OCI-LY1 (cell line): ENCODE data around the gene RARRES1.

Experiments
- H2AFZ ChIP-seq: fragments of 200-600 bp; sonication (generic), shearing (Covaris generic); 2 replicates; pipeline ENCODE4 v1.6.0; 2014; ENCODE audit warnings: antibody characterized with exemption, mild to moderate bottlenecking, low read length
- H3F3A ChIP-seq: fragments of 200-600 bp; sonication (generic), shearing (Covaris generic); 2 replicates; pipeline ENCODE4 v1.6.0; 2014; ENCODE audit warnings: mild to moderate bottlenecking, antibody characterized with exemption, low read length, moderate library complexity; ENCODE audit not compliant: insufficient read depth
- H3K27ac ChIP-seq: fragments of 200-600 bp; sonication (generic); 2 replicates; pipeline ENCODE4 v1.5.1; 2014; ENCODE audit warnings: low read length, mixed run types, mild to moderate bottlenecking, low read depth; ENCODE audit not compliant: poor library complexity, severe bottlenecking
- H3K27me3 ChIP-seq: fragments of 200-600 bp; sonication (generic); 2 replicates; pipeline ENCODE4 v1.6.0; 2014; ENCODE audit warnings: antibody characterized with exemption, mild to moderate bottlenecking, low read length, moderate library complexity; ENCODE audit not compliant: insufficient read depth
- H3K36me3 ChIP-seq: fragments of 200-600 bp; sonication (generic); 2 replicates; pipeline ENCODE4 v1.6.1; 2014; ENCODE audit warnings: mild to moderate bottlenecking, antibody characterized with exemption, low read length, moderate library complexity, mixed read lengths; ENCODE audit not compliant: insufficient read depth
- H3K4me1 ChIP-seq: fragments of 200-600 bp; sonication (generic); 2 replicates; pipeline ENCODE4 v1.5.1; 2014; ENCODE audit warnings: mild to moderate bottlenecking, low read length, moderate library complexity; ENCODE audit not compliant: insufficient read depth, severe bottlenecking
- H3K4me2 ChIP-seq: fragments of 200-600 bp; sonication (generic), shearing (Covaris generic); 2 replicates; pipeline ENCODE4 v1.6.1; 2014; ENCODE audit warnings: low read length
- H3K4me3 ChIP-seq: fragments of 200-600 bp; sonication (generic); 2 replicates; pipeline ENCODE4 v1.5.1; 2014; ENCODE audit warnings: low read length, low read depth, mild to moderate bottlenecking, mixed read lengths; ENCODE audit not compliant: poor library complexity, severe bottlenecking
- H3K79me2 ChIP-seq: fragments of 200-600 bp; shearing (Covaris generic); 2 replicates; pipeline ENCODE4 v1.6.1; 2016; ENCODE audit warnings: mixed run types, low read length, mixed read lengths; ENCODE audit not compliant: insufficient read depth
- H3K9ac ChIP-seq: fragments of 200-600 bp; sonication (generic), shearing (Covaris generic); 2 replicates; pipeline ENCODE4 v1.6.1; 2014; ENCODE audit warnings: mild to moderate bottlenecking, low read length, mixed read lengths
- H3K9me2 ChIP-seq: fragments of 200-600 bp; sonication (generic), shearing (Covaris generic); 2 replicates; pipeline ENCODE4 v1.6.1; 2014; ENCODE audit warnings: low read depth, mild to moderate bottlenecking, low read length, mixed read lengths
- H3K9me3 ChIP-seq: fragments of 200-600 bp; shearing (Covaris generic); 2 replicates; pipeline ENCODE4 v1.6.1; 2014; ENCODE audit warnings: low read length, mixed read lengths
- H4K20me1 ChIP-seq: fragments of 200-600 bp; sonication (generic), shearing (Covaris generic); 2 replicates; pipeline ENCODE4 v1.6.0; 2016; ENCODE audit warnings: mild to moderate bottlenecking, low read length; ENCODE audit not compliant: insufficient read depth
- CTCF ChIP-seq: fragments of 200-600 bp; sonication (generic), shearing (Covaris generic); IDR thresholded peaks from 2 replicates; pipeline ENCODE4 v1.5.1; 2017; ENCODE audit warnings: mild to moderate bottlenecking, antibody characterized with exemption, low read length, moderate library complexity, mixed read lengths
- EZH2 ChIP-seq: fragments of 200-600 bp; sonication (generic), shearing (Covaris generic); IDR thresholded peaks from 2 replicates; pipeline ENCODE4 v1.8.0; 2017; ENCODE audit warnings: borderline replicate concordance, mixed run types, mild to moderate bottlenecking, antibody characterized with exemption, low read length, moderate library complexity, mixed read lengths

RARRES1 gene

GRCh38 chr3:158737976-158738615 lies 5.8 kb upstream of the RARRES1 start:
- Histone ChIP-seq H2AFZ (no peak overlapping the region), H4K20me1 (no peaks in the 10 kb centered on the region), H3K4me3 (no peak overlapping the region), H3F3A (no peaks in the 10 kb centered on the region), H3K27ac (no peak overlapping the region), H3K27me3 (no peaks in the 10 kb centered on the region), H3K9me2 (no peaks in the 10 kb centered on the region), H3K79me2 (no peaks in the 10 kb centered on the region), H3K9me3 (peaks cover 4% of the 10 kb centered on the region), H3K4me1 (no peaks in the 10 kb centered on the region), H3K4me2 (no peak overlapping the region), H3K36me3 (no peaks in the 10 kb centered on the region), H3K9ac (no peak overlapping the region)
- no peak for TF ChIP-seq EZH2

GRCh38 chr3:158737410-158737809 lies 5.2 kb upstream of the RARRES1 start:
- peaks cover under 1% of the 10 kb centered on the region for H3K4me1 ChIP-seq
- H3F3A ChIP-seq = no peaks in the 10 kb centered on the region
- H3K9ac ChIP-seq = no peak overlapping the region
- H3K4me2 ChIP-seq = no peak overlapping the region
- no peaks in the 10 kb centered on the region for H3K9me2 ChIP-seq
- H2AFZ ChIP-seq = no peak overlapping the region
- H3K4me3 ChIP-seq = no peak overlapping the region
- peaks cover 4% of the 10 kb centered on the region for H3K9me3 ChIP-seq
- H3K79me2 ChIP-seq = no peaks in the 10 kb centered on the region
- no peak for TF ChIP-seq EZH2
- no peak for TF ChIP-seq CTCF
- H3K27me3 ChIP-seq = no peaks in the 10 kb centered on the region
- no peak overlapping the region for H3K27ac ChIP-seq
- no peaks in the 10 kb centered on the region for H3K36me3 ChIP-seq
- no peaks in the 10 kb centered on the region for H4K20me1 ChIP-seq

GRCh38 chr3:158735296-158736033 lies 3.2 kb upstream of the RARRES1 start:
- Histone ChIP-seq H3K9me2 (no peaks in the 10 kb centered on the region), H2AFZ (no peak overlapping the region), H3K79me2 (no peaks in the 10 kb centered on the region), H3K36me3 (no peaks in the 10 kb centered on the region), H3K27ac (no peak overlapping the region), H3K27me3 (no peaks in the 10 kb centered on the region), H4K20me1 (no peaks in the 10 kb centered on the region), H3F3A (no peaks in the 10 kb centered on the region), H3K9me3 (peaks cover 4% of the 10 kb centered on the region), H3K4me3 (no peak overlapping the region), H3K4me1 (peaks cover 12% of the 10 kb centered on the region), H3K4me2 (no peak overlapping the region), H3K9ac (no peak overlapping the region)
- TF ChIP-seq CTCF (no peak), EZH2 (no peak)

- Histone ChIP-seq H3K4me3 (no peak overlapping the region), H3K79me2 (no peaks in the 10 kb centered on the region), H2AFZ (no peak overlapping the region), H3F3A (no peaks in the 10 kb centered on the region), H3K4me2 (no peak overlapping the region), H3K9me3 (peaks cover 4% of the 10 kb centered on the region), H3K4me1 (peaks cover 12% of the 10 kb centered on the region), H3K9ac (no peak overlapping the region), H3K27me3 (no peaks in the 10 kb centered on the region), H3K36me3 (no peaks in the 10 kb centered on the region), H3K27ac (no peak overlapping the region), H3K9me2 (no peaks in the 10 kb centered on the region), H4K20me1 (no peaks in the 10 kb centered on the region)
- no peak for TF ChIP-seq CTCF
- no peak for TF ChIP-seq EZH2
These were observed 1.4 kb upstream of the RARRES1 start for GRCh38 chr3:158733656-158734055.
